Measurements from ENCODE around the gene CTAGE1.

Gene CTAGE1

DNA sequence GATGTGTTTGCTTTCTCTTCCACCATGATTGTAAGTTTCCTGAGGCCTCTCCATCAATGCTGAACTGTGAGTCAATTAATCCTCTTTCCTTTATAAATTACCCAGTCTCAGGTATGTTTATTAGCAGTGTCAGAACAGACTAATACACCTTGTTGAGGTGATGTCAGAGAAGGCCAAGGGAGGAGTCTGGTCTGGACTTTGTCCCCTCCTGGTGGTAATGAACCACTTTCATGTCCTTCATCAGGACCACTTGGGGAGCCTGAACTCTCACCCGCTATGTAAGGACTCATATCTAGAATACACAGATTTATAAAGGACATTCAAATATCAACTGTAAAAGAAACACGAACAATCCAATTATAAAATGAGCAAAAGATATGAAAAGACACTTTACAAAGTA, 2.9 kb upstream of the CTAGE1 start:
- TF ChIP-seq, protein P1, sequence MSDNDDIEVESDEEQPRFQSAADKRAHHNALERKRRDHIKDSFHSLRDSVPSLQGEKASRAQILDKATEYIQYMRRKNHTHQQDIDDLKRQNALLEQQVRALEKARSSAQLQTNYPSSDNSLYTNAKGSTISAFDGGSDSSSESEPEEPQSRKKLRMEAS (IDR thresholded peaks at IDR 0.05): no peak
- TF ChIP-seq CREB1 (IDR thresholded peaks at IDR 0.05; ENCODE audit: low read depth) (no peak), NFIC (IDR thresholded peaks at IDR 0.05) (no peak)
- TF ChIP-seq, protein P2, sequence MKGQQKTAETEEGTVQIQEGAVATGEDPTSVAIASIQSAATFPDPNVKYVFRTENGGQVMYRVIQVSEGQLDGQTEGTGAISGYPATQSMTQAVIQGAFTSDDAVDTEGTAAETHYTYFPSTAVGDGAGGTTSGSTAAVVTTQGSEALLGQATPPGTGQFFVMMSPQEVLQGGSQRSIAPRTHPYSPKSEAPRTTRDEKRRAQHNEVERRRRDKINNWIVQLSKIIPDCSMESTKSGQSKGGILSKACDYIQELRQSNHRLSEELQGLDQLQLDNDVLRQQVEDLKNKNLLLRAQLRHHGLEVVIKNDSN (IDR thresholded peaks at IDR 0.05): no peak
- TF ChIP-seq, protein P3, sequence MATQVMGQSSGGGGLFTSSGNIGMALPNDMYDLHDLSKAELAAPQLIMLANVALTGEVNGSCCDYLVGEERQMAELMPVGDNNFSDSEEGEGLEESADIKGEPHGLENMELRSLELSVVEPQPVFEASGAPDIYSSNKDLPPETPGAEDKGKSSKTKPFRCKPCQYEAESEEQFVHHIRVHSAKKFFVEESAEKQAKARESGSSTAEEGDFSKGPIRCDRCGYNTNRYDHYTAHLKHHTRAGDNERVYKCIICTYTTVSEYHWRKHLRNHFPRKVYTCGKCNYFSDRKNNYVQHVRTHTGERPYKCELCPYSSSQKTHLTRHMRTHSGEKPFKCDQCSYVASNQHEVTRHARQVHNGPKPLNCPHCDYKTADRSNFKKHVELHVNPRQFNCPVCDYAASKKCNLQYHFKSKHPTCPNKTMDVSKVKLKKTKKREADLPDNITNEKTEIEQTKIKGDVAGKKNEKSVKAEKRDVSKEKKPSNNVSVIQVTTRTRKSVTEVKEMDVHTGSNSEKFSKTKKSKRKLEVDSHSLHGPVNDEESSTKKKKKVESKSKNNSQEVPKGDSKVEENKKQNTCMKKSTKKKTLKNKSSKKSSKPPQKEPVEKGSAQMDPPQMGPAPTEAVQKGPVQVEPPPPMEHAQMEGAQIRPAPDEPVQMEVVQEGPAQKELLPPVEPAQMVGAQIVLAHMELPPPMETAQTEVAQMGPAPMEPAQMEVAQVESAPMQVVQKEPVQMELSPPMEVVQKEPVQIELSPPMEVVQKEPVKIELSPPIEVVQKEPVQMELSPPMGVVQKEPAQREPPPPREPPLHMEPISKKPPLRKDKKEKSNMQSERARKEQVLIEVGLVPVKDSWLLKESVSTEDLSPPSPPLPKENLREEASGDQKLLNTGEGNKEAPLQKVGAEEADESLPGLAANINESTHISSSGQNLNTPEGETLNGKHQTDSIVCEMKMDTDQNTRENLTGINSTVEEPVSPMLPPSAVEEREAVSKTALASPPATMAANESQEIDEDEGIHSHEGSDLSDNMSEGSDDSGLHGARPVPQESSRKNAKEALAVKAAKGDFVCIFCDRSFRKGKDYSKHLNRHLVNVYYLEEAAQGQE (IDR thresholded peaks at IDR 0.05; ENCODE audit: low read depth): no peak

DNA sequence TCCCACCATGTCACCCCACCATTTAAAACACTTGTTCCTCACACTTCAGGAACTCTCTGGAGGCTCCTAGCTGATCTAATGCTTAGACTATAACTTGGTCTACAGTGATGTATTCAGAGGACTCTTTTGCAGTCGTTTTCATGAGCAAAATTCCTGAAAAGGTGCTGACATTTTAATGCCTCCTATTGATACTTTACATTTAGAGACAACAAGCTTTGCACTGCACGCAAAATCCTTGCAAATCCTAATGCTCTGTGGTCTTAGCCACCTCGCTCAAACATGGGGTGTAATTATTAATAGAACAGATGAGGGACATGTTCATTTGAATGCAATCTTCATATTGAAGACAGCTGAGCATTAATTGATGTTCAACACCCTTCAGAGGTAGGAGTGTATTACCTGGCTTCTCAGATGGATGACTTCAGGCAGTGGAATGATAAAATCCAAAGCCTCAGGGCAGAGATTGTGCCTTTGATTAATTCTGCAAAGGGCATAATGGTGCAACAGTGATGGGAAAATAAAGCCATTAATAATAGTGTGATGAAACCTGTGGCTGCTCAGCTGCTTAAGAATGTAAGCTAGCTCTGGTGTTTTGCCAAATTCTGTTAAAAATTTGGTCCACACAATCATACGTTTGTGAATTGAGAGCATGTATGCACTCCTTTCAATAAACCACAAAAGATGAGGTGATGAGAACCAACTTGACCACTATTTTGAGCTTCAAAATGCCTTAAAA, 5.4 kb downstream of the CTAGE1 start:
- no peak for TF ChIP-seq EGR1 (IDR thresholded peaks at IDR 0.05)
- TF ChIP-seq TCF12 (IDR thresholded peaks at IDR 0.05; ENCODE audit: low read depth): no peak
- TF ChIP-seq YY1 (IDR thresholded peaks at IDR 0.05; ENCODE audit: low read depth): no peak
- no peak for TF ChIP-seq ZBTB7A (IDR thresholded peaks at IDR 0.05; ENCODE audit: low read depth)
- no peak for TF ChIP-seq CEBPB (IDR thresholded peaks at IDR 0.05)
- TF ChIP-seq TAF1 (IDR thresholded peaks at IDR 0.05; ENCODE audit: low read depth): no peak
- no peak for TF ChIP-seq RAD21 (IDR thresholded peaks at IDR 0.05; ENCODE audit: low read depth)
- no peak for TF ChIP-seq CREB1 (IDR thresholded peaks at IDR 0.05; ENCODE audit: low read depth)
- no peak for TF ChIP-seq TEAD4 (IDR thresholded peaks at IDR 0.05)
- TF ChIP-seq, protein P3 (IDR thresholded peaks at IDR 0.05; ENCODE audit: low read depth): no peak
- TF ChIP-seq, protein P2 (IDR thresholded peaks at IDR 0.05): no peak
- no peak for TF ChIP-seq NFIC (IDR thresholded peaks at IDR 0.05)
- no peak for TF ChIP-seq FOXM1 (IDR thresholded peaks at IDR 0.05; ENCODE audit: borderline replicate concordance, low read depth)
- TF ChIP-seq, protein P1 (IDR thresholded peaks at IDR 0.05): no peak
- no peak for TF ChIP-seq EP300 (IDR thresholded peaks at IDR 0.05; ENCODE audit: borderline replicate concordance)

DNA sequence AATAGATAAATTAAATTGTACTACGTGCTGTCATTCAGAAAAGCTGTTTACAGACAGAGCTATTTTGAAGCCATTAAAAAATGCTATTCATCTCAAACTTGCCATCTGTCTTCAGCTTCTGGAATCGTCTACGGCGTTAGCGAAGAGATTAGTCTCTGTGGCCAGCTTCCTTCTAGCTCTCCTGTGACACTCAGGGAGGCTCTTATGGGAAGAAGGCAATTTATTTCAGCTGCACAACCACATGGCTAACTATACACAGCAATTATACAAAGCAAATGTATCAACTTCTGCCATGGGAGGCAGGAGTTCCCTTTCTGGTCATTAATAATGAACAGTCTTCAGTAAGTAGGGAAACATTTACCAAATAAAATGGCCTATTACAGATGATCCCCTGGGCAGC, 6.3 kb downstream of the CTAGE1 start:
- no peak for TF ChIP-seq FOXM1 (IDR thresholded peaks at IDR 0.05; ENCODE audit: borderline replicate concordance, low read depth)
- TF ChIP-seq, protein P3 (IDR thresholded peaks at IDR 0.05; ENCODE audit: low read depth): no peak
- no peak for TF ChIP-seq TAF1 (IDR thresholded peaks at IDR 0.05; ENCODE audit: low read depth)
- no peak for TF ChIP-seq TCF12 (IDR thresholded peaks at IDR 0.05; ENCODE audit: low read depth)
- TF ChIP-seq EGR1 (IDR thresholded peaks at IDR 0.05): no peak
- TF ChIP-seq YY1 (IDR thresholded peaks at IDR 0.05; ENCODE audit: low read depth): no peak
- TF ChIP-seq, protein P1 (IDR thresholded peaks at IDR 0.05): no peak
- no peak for TF ChIP-seq CREB1 (IDR thresholded peaks at IDR 0.05; ENCODE audit: low read depth)
- no peak for TF ChIP-seq ZBTB7A (IDR thresholded peaks at IDR 0.05; ENCODE audit: low read depth)

DNA sequence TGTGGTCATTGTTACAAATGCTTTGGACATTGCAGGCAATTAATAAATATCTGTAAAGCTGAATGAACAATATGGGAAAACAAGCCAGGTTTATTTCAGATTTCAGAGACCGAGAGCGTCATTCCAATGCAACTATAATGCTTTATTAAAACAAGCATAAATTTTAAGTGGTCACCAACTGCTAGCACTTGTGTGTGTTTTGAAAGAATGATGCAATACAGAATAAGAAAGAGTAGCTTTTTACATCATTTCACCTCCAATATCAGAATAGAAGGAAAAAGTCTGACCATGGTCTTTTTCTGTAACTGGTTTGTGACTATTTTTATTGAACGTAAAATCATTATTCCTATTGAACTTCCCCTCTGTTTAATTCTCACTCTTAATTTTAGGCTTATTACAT, 7.6 kb downstream of the CTAGE1 start:
- no peak for TF ChIP-seq NFIC (IDR thresholded peaks at IDR 0.05)
- TF ChIP-seq EP300 (IDR thresholded peaks at IDR 0.05; ENCODE audit: borderline replicate concordance): no peak
- TF ChIP-seq, protein P3 (IDR thresholded peaks at IDR 0.05; ENCODE audit: low read depth): no peak
- no peak for TF ChIP-seq EGR1 (IDR thresholded peaks at IDR 0.05)
- no peak for TF ChIP-seq TCF12 (IDR thresholded peaks at IDR 0.05; ENCODE audit: low read depth)
- no peak for TF ChIP-seq RAD21 (IDR thresholded peaks at IDR 0.05; ENCODE audit: low read depth)
- TF ChIP-seq, protein P2 (IDR thresholded peaks at IDR 0.05): no peak
- TF ChIP-seq FOXM1 (IDR thresholded peaks at IDR 0.05; ENCODE audit: borderline replicate concordance, low read depth): no peak
- TF ChIP-seq CEBPB (IDR thresholded peaks at IDR 0.05): no peak
- no peak for TF ChIP-seq TAF1 (IDR thresholded peaks at IDR 0.05; ENCODE audit: low read depth)
- no peak for TF ChIP-seq TEAD4 (IDR thresholded peaks at IDR 0.05)
- TF ChIP-seq, protein P1 (IDR thresholded peaks at IDR 0.05): no peak
- no peak for TF ChIP-seq ZBTB7A (IDR thresholded peaks at IDR 0.05; ENCODE audit: low read depth)
- no peak for TF ChIP-seq CREB1 (IDR thresholded peaks at IDR 0.05; ENCODE audit: low read depth)
- TF ChIP-seq YY1 (IDR thresholded peaks at IDR 0.05; ENCODE audit: low read depth): no peak

All from Ishikawa (cell line).